Stimulated activated naive CD8-positive, alpha-beta T cell treated with anti-CD3 and anti-CD28 coated beads, Interleukin-15, Interleukin-2, amounts not matched to agents 100 ng/mL and 50 ng/mL, for 24 hours (primary cell): ENCODE results near the gene CNTRL.
"Not testable (repeated sequence)": the region's sequence is repeated elsewhere in the genome, so short reads cannot be mapped to it uniquely, and the experiment has no call there.

Experiments used
- H3K27ac Mint-ChIP-seq: one replicate; pipeline ENCODE4 v1.8.0; 2021; ENCODE audit warnings: mild to moderate bottlenecking, mixed read lengths
- H3K27me3 Mint-ChIP-seq: one replicate; pipeline ENCODE4 v1.8.0; 2021; ENCODE audit warnings: mixed read lengths
- H3K36me3 Mint-ChIP-seq: one replicate; pipeline ENCODE4 v1.8.0; 2021; ENCODE audit warnings: low read depth, mixed read lengths
- H3K4me1 Mint-ChIP-seq: one replicate; pipeline ENCODE4 v1.8.0; 2021; ENCODE audit warnings: low read depth, mixed read lengths
- H3K4me3 Mint-ChIP-seq: one replicate; pipeline ENCODE4 v1.8.0; 2021; ENCODE audit warnings: mild to moderate bottlenecking, mixed read lengths
- H3K9me3 Mint-ChIP-seq: one replicate; pipeline ENCODE4 v1.8.0; 2021; ENCODE audit warnings: mixed read lengths

The CNTRL gene, protein sequence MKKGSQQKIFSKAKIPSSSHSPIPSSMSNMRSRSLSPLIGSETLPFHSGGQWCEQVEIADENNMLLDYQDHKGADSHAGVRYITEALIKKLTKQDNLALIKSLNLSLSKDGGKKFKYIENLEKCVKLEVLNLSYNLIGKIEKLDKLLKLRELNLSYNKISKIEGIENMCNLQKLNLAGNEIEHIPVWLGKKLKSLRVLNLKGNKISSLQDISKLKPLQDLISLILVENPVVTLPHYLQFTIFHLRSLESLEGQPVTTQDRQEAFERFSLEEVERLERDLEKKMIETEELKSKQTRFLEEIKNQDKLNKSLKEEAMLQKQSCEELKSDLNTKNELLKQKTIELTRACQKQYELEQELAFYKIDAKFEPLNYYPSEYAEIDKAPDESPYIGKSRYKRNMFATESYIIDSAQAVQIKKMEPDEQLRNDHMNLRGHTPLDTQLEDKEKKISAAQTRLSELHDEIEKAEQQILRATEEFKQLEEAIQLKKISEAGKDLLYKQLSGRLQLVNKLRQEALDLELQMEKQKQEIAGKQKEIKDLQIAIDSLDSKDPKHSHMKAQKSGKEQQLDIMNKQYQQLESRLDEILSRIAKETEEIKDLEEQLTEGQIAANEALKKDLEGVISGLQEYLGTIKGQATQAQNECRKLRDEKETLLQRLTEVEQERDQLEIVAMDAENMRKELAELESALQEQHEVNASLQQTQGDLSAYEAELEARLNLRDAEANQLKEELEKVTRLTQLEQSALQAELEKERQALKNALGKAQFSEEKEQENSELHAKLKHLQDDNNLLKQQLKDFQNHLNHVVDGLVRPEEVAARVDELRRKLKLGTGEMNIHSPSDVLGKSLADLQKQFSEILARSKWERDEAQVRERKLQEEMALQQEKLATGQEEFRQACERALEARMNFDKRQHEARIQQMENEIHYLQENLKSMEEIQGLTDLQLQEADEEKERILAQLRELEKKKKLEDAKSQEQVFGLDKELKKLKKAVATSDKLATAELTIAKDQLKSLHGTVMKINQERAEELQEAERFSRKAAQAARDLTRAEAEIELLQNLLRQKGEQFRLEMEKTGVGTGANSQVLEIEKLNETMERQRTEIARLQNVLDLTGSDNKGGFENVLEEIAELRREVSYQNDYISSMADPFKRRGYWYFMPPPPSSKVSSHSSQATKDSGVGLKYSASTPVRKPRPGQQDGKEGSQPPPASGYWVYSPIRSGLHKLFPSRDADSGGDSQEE (N-terminal part only)

GRCh38 chr9:121074370-121075250, at the start of gene CNTRL:
Gene CNTRL, plus strand, starts transcription at chr9:121074955. Its CDS starts 13,372 bp downstream, at chr9:121088327.
- Mint-ChIP-seq H3K4me1 (peaks cover 61% of the 10 kb centered on the region), H3K36me3 (peaks cover 16% of the 10 kb centered on the region)

DNA sequence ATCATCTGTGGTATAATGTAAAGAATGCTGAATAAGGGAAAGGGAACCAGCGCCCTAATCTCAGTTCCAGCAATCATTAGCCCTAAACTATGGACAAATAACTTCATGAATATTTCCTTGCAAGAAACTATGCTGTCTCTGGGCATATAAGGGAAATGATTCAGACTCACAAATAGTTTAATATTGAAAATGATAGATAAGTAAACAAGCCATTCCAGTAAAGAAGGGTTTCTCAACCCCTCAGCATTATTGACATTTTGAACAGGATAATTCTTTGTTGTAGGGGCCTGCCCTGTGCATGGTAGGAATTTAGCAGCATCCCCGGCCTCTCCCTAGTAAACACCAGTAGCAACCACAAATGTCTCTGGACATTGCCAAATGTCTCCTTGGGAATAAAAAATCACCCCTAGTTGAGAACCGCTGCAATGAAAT, 48.5 kb upstream of the CNTRL start:
- Mint-ChIP-seq H3K9me3 (no peaks in the 10 kb centered on the region), H3K27ac (no peak overlapping the region), H3K27me3 (no peaks in the 10 kb centered on the region), H3K4me3 (no peak overlapping the region), H3K4me1 (no peaks in the 10 kb centered on the region), H3K36me3 (no peaks in the 10 kb centered on the region)

More at GRCh38 chr9:121074370-121075250, at the start of gene CNTRL:
- Mint-ChIP-seq H3K4me3 (peak within 1 kb of the TSS; percentile 100), H3K27me3 (no peaks in the 10 kb centered on the region), H3K27ac (peak within 1 kb of the TSS; percentile 99), H3K9me3 (no peaks in the 10 kb centered on the region)

DNA sequence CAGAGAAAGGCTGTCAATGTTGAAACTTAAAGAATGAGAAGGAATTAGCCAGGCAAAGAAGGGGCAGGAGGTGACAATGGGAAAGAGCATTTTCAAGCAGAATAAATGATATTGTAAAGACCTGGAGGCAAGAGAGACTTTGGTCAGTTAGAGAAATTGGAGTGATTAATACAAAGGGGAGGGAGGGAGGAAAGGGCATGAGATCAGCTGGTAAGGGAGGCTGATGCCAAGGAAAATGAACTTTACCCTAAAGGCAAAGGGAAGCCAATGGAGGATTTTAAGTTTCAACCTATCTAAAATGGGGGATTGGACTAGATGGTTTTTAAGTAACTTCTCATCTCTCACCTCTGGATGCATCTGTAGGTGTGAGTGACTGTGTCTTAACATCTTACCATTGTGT, 48.0 kb upstream of the CNTRL start:
- Mint-ChIP-seq H3K4me3 (no peak overlapping the region), H3K27ac (no peak overlapping the region), H3K27me3 (no peaks in the 10 kb centered on the region), H3K4me1 (no peaks in the 10 kb centered on the region), H3K36me3 (no peaks in the 10 kb centered on the region), H3K9me3 (no peaks in the 10 kb centered on the region)

GRCh38 chr9:121028285-121028684, 46.5 kb upstream of the CNTRL start:
- H3K9me3 Mint-ChIP-seq: not testable (repeated sequence)

GRCh38 chr9:121029469-121029868, 45.3 kb upstream of the CNTRL start:
- Mint-ChIP-seq H3K4me1 (no peaks in the 10 kb centered on the region), H3K9me3 (no peaks in the 10 kb centered on the region), H3K27ac (no peak overlapping the region), H3K36me3 (no peaks in the 10 kb centered on the region), H3K4me3 (no peak overlapping the region), H3K27me3 (no peaks in the 10 kb centered on the region)

More at GRCh38 chr9:121028285-121028684, 46.5 kb upstream of the CNTRL start:
- H3K4me1 Mint-ChIP-seq, H3K36me3 Mint-ChIP-seq, H3K27me3 Mint-ChIP-seq, H3K27ac Mint-ChIP-seq, H3K4me3 Mint-ChIP-seq: not testable (repeated sequence)

DNA sequence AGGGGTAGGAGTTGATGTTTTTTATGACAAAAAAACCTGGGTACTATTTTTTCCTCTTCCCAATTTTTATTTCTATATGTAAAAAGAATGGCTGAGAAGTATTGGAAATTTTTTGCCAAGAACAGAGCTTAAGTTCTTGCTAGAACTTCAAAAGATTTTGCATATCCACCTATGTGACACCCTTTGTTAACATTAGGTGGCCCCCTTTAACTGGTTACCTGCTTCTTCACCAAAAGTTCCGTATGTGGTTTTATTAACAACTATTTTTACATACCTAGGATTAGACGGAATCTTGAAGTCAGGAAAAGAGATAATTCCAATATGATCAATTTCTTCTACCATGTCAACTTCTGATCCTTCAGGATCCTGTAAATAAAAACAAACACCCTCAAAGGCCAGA, 40.2 kb upstream of the CNTRL start:
- no peaks in the 10 kb centered on the region for H3K36me3 Mint-ChIP-seq
- no peaks in the 10 kb centered on the region for H3K9me3 Mint-ChIP-seq
- no peak overlapping the region for H3K27ac Mint-ChIP-seq
- H3K4me1 Mint-ChIP-seq: no peaks in the 10 kb centered on the region
- H3K27me3 Mint-ChIP-seq: no peaks in the 10 kb centered on the region
- no peak overlapping the region for H3K4me3 Mint-ChIP-seq

DNA sequence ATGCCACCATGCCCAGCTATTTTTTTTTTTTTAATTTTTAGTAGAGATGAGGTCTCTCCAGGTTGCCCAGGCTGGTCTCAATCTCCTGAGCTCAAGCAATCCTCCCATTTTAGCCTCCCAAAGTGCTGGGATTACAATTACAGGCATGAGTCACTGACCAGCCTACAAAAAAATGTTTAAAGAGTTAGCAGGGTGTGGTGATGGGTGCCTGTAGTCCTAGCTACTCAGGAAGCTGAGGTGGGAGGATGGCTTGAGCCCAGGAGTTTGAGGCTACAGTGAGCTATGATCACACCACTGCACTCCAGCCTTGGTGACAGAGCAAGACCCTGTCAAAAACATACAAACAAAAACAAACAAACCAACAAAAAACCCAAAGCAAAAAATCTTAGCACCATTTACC, 39.0 kb upstream of the CNTRL start:
- H3K27ac Mint-ChIP-seq, H3K4me3 Mint-ChIP-seq, H3K4me1 Mint-ChIP-seq, H3K27me3 Mint-ChIP-seq, H3K9me3 Mint-ChIP-seq, H3K36me3 Mint-ChIP-seq: not testable (repeated sequence)

DNA sequence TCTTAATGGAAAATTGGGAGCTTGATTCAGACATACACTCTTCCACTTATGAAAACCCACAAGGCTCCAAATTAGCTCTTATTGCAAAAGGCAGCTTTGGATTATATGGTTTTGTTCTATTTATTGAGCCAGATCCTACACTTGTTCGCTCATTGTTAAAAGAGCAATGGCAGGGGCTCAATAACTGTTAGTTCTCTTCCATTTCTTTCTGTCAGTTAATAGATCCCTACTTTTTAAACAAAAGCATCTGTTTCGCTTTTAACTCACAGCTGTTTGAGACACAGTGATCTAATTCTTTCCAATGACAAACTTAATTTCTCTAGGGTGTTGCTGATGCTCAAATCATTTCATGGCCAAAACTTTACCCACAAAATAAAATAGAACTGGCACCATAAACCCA, 36.4 kb upstream of the CNTRL start:
- Mint-ChIP-seq H3K9me3 (no peaks in the 10 kb centered on the region), H3K4me1 (no peaks in the 10 kb centered on the region), H3K27me3 (no peaks in the 10 kb centered on the region), H3K27ac (no peak overlapping the region), H3K36me3 (no peaks in the 10 kb centered on the region), H3K4me3 (no peak overlapping the region)

DNA sequence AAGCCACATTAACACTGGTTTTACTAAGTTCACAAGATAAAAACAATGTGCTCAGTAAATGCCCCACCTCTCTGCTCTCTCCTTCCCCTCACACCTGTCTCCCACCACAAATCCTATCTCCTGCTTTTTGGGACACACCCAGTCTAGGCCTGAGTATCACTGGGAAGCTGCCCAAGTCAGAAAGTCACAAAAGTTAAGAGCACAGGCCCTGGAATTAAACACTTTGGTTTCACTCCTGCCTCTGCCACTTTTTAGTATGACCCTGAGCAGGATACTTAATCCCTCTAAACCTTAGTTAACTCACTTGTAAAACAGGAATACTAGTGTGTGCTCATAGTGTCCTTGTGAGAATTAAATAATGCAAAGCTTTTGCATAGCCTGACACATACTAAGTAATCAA, 36.0 kb upstream of the CNTRL start:
- no peak overlapping the region for H3K27ac Mint-ChIP-seq
- H3K4me1 Mint-ChIP-seq: no peaks in the 10 kb centered on the region
- H3K4me3 Mint-ChIP-seq: no peak overlapping the region
- no peaks in the 10 kb centered on the region for H3K36me3 Mint-ChIP-seq
- no peaks in the 10 kb centered on the region for H3K9me3 Mint-ChIP-seq
- no peaks in the 10 kb centered on the region for H3K27me3 Mint-ChIP-seq

- Mint-ChIP-seq H3K4me1 (no peaks in the 10 kb centered on the region), H3K4me3 (no peak overlapping the region), H3K36me3 (no peaks in the 10 kb centered on the region), H3K27ac (no peak overlapping the region), H3K9me3 (no peaks in the 10 kb centered on the region), H3K27me3 (no peaks in the 10 kb centered on the region)
Measured at GRCh38 chr9:121048175-121048574, 26.6 kb upstream of the CNTRL start.

- no peaks in the 10 kb centered on the region for H3K9me3 Mint-ChIP-seq
- H3K27me3 Mint-ChIP-seq: no peaks in the 10 kb centered on the region
- no peak overlapping the region for H3K27ac Mint-ChIP-seq
- no peaks in the 10 kb centered on the region for H3K36me3 Mint-ChIP-seq
- H3K4me1 Mint-ChIP-seq: no peaks in the 10 kb centered on the region
- no peak overlapping the region for H3K4me3 Mint-ChIP-seq
Measured at GRCh38 chr9:121048618-121049017, 26.1 kb upstream of the CNTRL start.

DNA sequence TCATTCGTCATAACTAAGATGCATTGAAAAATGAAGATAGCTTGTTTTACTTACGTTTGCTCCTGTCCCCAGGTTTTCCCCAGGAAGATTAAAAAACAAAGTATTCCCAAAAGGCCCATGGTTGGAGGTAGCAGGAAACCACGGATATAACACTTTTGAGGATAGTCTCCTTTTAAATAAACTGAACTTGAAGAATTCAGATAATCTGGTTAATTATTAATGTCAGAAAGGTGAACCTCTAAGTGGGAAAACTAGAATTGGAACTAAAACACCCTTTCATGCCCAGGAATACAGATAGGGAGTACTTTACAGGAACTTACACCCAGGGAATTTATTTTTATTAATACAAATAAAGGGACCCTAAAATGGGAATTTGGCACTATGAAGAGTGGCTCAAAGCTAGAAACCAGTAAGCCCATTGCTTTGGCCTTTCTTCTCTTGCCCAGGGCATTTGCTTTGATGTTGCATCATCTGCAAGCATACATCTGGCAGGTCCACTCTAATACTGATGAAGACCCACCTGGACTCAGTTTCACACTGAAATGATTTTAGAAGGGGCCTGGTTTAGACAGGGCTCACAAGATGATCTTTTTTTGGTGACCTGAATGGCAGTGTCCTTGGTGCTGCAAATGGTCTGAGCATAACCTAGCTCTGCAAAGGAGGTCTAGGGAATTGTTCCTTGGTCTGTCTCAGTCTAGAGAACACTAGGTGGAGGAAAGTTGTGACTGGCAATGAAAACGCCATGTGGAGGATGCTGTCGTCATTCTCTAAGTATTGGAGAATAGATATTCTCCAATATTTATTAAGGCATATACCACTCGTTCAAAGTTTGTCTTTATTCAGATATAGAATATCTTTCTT, 24.4 kb upstream of the CNTRL start, which contains the start of gene C5:
Gene C5, minus strand, starts transcription at position 148 of the 861 bp plus-strand sequence. Its CDS starts 29 bp downstream, at position 119.
- Mint-ChIP-seq H3K36me3 (no peaks in the 10 kb centered on the region), H3K9me3 (no peaks in the 10 kb centered on the region), H3K4me3 (no peak within 1 kb of the TSS), H3K27ac (no peak within 1 kb of the TSS), H3K4me1 (no peaks in the 10 kb centered on the region), H3K27me3 (no peaks in the 10 kb centered on the region)

DNA sequence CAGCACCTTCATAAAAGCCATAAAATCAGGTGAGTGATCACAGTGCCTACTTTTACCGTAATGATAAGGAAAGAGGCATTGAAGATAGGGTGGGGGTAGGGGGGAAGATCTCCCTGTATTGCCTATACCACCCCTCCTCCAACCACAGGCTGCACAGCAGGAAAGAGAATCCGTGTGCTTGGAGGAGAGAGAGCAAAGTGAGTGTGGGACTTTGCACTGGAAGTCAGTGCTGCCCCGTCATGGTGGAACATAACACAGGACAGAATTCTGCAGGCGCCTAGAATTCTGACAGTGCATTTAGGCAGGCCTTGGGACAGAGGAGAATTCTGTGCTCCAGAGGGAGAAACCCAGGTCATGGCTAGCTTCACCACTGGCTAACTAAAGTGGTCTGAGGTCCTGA, 21.2 kb upstream of the CNTRL start:
- H3K4me3 Mint-ChIP-seq: no peak overlapping the region

More for the DNA sequence above, 21.2 kb upstream of the CNTRL start:
- no peaks in the 10 kb centered on the region for H3K27me3 Mint-ChIP-seq
- H3K36me3 Mint-ChIP-seq: no peaks in the 10 kb centered on the region
- no peaks in the 10 kb centered on the region for H3K4me1 Mint-ChIP-seq
- no peak overlapping the region for H3K27ac Mint-ChIP-seq
- H3K9me3 Mint-ChIP-seq: no peaks in the 10 kb centered on the region
